COLO668 (cell line): ENCODE data around the gene MUC5B.
A peak's percentile ranks its signal among the peaks of the same experiment; 100 is the strongest.

Experiments
- DNase-seq: peaks from one replicate; lab custom pipeline; 2025; ENCODE audit not compliant: unreplicated experiment; lab: John Stamatoyannopoulos, UW

The MUC5B gene

GRCh38 chr11:1279674-1280055, 56.8 kb downstream of the MUC5B start:
- DNase-seq = no peak

GRCh38 chr11:1280116-1281035, 57.5 kb downstream of the MUC5B start:
- DNase-seq = no peak

GRCh38 chr11:1281326-1281973, 58.6 kb downstream of the MUC5B start:
- no peak for DNase-seq

GRCh38 chr11:1281974-1282365, 59.1 kb downstream of the MUC5B start:
- no peak for DNase-seq

GRCh38 chr11:1283091-1283511, 60.2 kb downstream of the MUC5B start:
- DNase-seq = no peak

- DNase-seq = no peak
Measured at GRCh38 chr11:1283906-1284305, 61.0 kb downstream of the MUC5B start.

- no peak for DNase-seq
Measured at GRCh38 chr11:1285316-1285744, 62.5 kb downstream of the MUC5B start.

GRCh38 chr11:1285876-1286275, 63.0 kb downstream of the MUC5B start:
- no peak for DNase-seq

GRCh38 chr11:1287928-1288327, 65.1 kb downstream of the MUC5B start:
- DNase-seq = no peak

- no peak for DNase-seq
Measured at GRCh38 chr11:1288426-1289151, 65.7 kb downstream of the MUC5B start.

- DNase-seq = no peak
Measured at GRCh38 chr11:1289211-1289935, 66.5 kb downstream of the MUC5B start.

GRCh38 chr11:1290052-1291040, 67.5 kb downstream of the MUC5B start:
- no peak for DNase-seq

- DNase-seq = no peak
Measured at GRCh38 chr11:1291295-1292017, 68.6 kb downstream of the MUC5B start.

GRCh38 chr11:1292018-1292643, 69.3 kb downstream of the MUC5B start:
- no peak for DNase-seq

GRCh38 chr11:1292644-1293618, 70.1 kb downstream of the MUC5B start:
- DNase-seq = no peak

GRCh38 chr11:1293619-1294015, 70.8 kb downstream of the MUC5B start:
- DNase-seq = peak; percentile 5

GRCh38 chr11:1295086-1295485, 72.2 kb downstream of the MUC5B start:
- DNase-seq = no peak

- DNase-seq = no peak
Measured at GRCh38 chr11:1295591-1295990, 72.7 kb downstream of the MUC5B start.
